GM13976 (cell line): Measurements from ENCODE around the gene SPRED1.

ENCODE experiments used
- DNase-seq: peaks from one replicate; pipeline ENCODE4 v3.0.0; 2012; ENCODE audit warnings: low spot score
- CTCF ChIP-seq: IDR thresholded peaks from 2 replicates; pipeline ENCODE4 v1.5.1; 2012; ENCODE audit warnings: borderline replicate concordance, mild to moderate bottlenecking; ENCODE audit not compliant: insufficient read depth; ENCODE audit errors: extremely low read depth, missing control alignments, control extremely low read depth
- in situ Hi-C: fragments of 300-500 bp; cut with MboI; formaldehyde crosslinking; loops from one replicate; pipeline ENCODE4 v1.12.0; 2022; ENCODE audit warnings: low sequenced_read_pairs, mixed read lengths, inconsistent platforms; ENCODE audit not compliant: unreplicated experiment

SPRED1 gene

GRCh38 chr15:38254051-38254883 is 1.6 kb downstream of the SPRED1 start:
- in situ Hi-C loops: no loop called here
- no peak for DNase-seq
- TF ChIP-seq CTCF: no peak

GRCh38 chr15:38255690-38256089 is 3.1 kb downstream of the SPRED1 start:
- in situ Hi-C loops: no loop called here
- no peak for TF ChIP-seq CTCF
- no peak for DNase-seq

GRCh38 chr15:38257676-38258075 is 5.0 kb downstream of the SPRED1 start:
- in situ Hi-C loops: no loop called here

GRCh38 chr15:38259134-38259533 is 6.5 kb downstream of the SPRED1 start:
- in situ Hi-C loops: no loop called here
- DNase-seq: no peak
- TF ChIP-seq CTCF: no peak

More at GRCh38 chr15:38257676-38258075, 5.0 kb downstream of the SPRED1 start:
- TF ChIP-seq CTCF: no peak
- no peak for DNase-seq

GRCh38 chr15:38260077-38260476 is 7.4 kb downstream of the SPRED1 start:
- no peak for TF ChIP-seq CTCF
- DNase-seq: no peak
- in situ Hi-C loops: no loop called here

- no peak for TF ChIP-seq CTCF
Observed at GRCh38 chr15:38263251-38263650, 10.6 kb downstream of the SPRED1 start.

GRCh38 chr15:38263996-38264395 is 11.4 kb downstream of the SPRED1 start:
- DNase-seq: no peak
- TF ChIP-seq CTCF: no peak
- in situ Hi-C loops: no loop called here

More at GRCh38 chr15:38263251-38263650, 10.6 kb downstream of the SPRED1 start:
- DNase-seq: no peak
- in situ Hi-C loops: no loop called here
